Neutrophil (primary cell): ENCODE measurements around the gene CXXC4.

Source experiments
- H3K27ac ChIP-seq: fragments of 200-600 bp; sonication (generic); 2 replicates; pipeline ENCODE4 v1.5.1; 2016; ENCODE audit warnings: mild to moderate bottlenecking, moderate library complexity
- H3K27me3 ChIP-seq: fragments of 200-600 bp; sonication (generic); 2 replicates; pipeline ENCODE4 v1.6.0; 2016; ENCODE audit warnings: mild to moderate bottlenecking
- H3K36me3 ChIP-seq: fragments of 200-600 bp; sonication (generic); 2 replicates; pipeline ENCODE4 v1.5.1; 2017
- H3K4me1 ChIP-seq, 2 experiments: fragments of 200-600 bp in 1 of 2; sonication (generic) in 1 of 2; 1 replicate in 1 of 2; 2 replicates in 1 of 2; pipeline versions ENCODE4 v1.5.1 to v1.6.1; 2013 to 2016; ENCODE audit warnings: low read depth in 1 of 2, low read length in 1 of 2, mild to moderate bottlenecking in 1 of 2, moderate library complexity in 1 of 2; ENCODE audit not compliant: control insufficient read depth in 1 of 2, insufficient read depth in 1 of 2
- H3K4me3 ChIP-seq, 2 experiments: fragments of 200-600 bp in 1 of 2; sonication (generic) in 1 of 2; 1 replicate in 1 of 2; 2 replicates in 1 of 2; pipeline ENCODE4 v1.5.1; 2013 to 2016; ENCODE audit warnings: low read depth in 1 of 2, low read length in 1 of 2, mild to moderate bottlenecking in 1 of 2, moderate library complexity in 1 of 2
- H3K9me3 ChIP-seq: fragments of 200-600 bp; sonication (generic); 2 replicates; pipeline ENCODE4 v1.5.1; 2016
- TF ChIP-seq, protein P1 (sequence below): fragments of 200-600 bp; sonication (generic); IDR thresholded peaks from 2 replicates; pipeline ENCODE4 v1.5.1; 2016; ENCODE audit warnings: antibody characterized with exemption

Gene CXXC4

DNA sequence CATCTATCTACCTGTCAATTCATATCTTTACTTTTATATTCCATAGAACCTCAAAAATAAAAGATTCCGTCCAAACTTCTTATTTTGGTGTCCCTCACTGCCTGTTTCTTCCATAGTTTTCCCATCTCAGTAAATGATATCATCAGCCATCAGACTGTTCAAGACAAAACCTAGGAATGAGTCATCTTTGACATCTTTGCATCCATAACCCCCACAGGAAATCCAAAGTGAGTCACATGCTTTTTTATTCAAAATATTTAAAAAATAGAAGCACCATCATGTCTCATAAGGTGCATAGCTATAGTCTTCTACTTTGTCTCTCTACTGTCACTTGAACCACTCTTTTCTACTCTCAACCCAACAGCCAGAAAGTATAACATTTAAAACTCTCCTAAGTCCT lies 29.9 kb upstream of the CXXC4 start:
- Histone ChIP-seq H3K27me3 (no peaks in the 10 kb centered on the region), H3K36me3 (no peaks in the 10 kb centered on the region), H3K9me3 (no peaks in the 10 kb centered on the region), H3K4me1 (no peaks in the 10 kb centered on the region), H3K27ac (no peak overlapping the region), H3K4me3 (no peak overlapping the region)
- TF ChIP-seq, protein P1, sequence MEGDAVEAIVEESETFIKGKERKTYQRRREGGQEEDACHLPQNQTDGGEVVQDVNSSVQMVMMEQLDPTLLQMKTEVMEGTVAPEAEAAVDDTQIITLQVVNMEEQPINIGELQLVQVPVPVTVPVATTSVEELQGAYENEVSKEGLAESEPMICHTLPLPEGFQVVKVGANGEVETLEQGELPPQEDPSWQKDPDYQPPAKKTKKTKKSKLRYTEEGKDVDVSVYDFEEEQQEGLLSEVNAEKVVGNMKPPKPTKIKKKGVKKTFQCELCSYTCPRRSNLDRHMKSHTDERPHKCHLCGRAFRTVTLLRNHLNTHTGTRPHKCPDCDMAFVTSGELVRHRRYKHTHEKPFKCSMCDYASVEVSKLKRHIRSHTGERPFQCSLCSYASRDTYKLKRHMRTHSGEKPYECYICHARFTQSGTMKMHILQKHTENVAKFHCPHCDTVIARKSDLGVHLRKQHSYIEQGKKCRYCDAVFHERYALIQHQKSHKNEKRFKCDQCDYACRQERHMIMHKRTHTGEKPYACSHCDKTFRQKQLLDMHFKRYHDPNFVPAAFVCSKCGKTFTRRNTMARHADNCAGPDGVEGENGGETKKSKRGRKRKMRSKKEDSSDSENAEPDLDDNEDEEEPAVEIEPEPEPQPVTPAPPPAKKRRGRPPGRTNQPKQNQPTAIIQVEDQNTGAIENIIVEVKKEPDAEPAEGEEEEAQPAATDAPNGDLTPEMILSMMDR = no peak

DNA sequence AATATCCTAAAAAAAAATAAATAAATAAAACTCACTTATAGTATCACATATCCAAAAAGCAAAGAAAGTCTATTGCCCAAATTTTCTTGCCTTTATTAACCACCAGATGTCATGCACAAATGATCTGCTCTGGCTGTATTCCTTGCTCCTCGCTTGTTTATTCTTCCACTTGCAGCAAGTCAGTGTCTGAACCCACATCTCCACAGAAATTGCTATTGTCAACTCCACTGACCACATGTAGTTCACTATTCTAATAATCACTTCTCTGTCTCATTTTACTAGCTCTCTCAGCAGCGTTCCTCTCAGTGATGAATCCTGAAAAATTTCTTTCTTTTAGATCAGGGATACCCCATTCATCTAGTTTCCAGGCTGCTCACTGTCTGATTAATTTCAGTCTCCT lies 29.3 kb upstream of the CXXC4 start:
- TF ChIP-seq, protein P1 = no peak
- Histone ChIP-seq H3K9me3 (no peaks in the 10 kb centered on the region), H3K4me3 (no peak overlapping the region), H3K27me3 (no peaks in the 10 kb centered on the region), H3K4me1 (no peaks in the 10 kb centered on the region), H3K36me3 (no peaks in the 10 kb centered on the region), H3K27ac (no peak overlapping the region)

GRCh38 chr4:104519588-104519987 lies 24.9 kb upstream of the CXXC4 start:
- no peaks in the 10 kb centered on the region for H3K27me3 ChIP-seq
- no peak overlapping the region for H3K4me3 ChIP-seq
- no peaks in the 10 kb centered on the region for H3K36me3 ChIP-seq
- no peak overlapping the region for H3K27ac ChIP-seq
- TF ChIP-seq, protein P1 = no peak
- no peaks in the 10 kb centered on the region for H3K4me1 ChIP-seq
- H3K9me3 ChIP-seq = no peaks in the 10 kb centered on the region

GRCh38 chr4:104516884-104517283 lies 22.2 kb upstream of the CXXC4 start:
- Histone ChIP-seq H3K27ac (no peak overlapping the region), H3K4me3 (no peak overlapping the region), H3K36me3 (no peaks in the 10 kb centered on the region), H3K4me1 (no peaks in the 10 kb centered on the region), H3K9me3 (no peaks in the 10 kb centered on the region), H3K27me3 (no peaks in the 10 kb centered on the region)
- TF ChIP-seq, protein P1 = no peak

DNA sequence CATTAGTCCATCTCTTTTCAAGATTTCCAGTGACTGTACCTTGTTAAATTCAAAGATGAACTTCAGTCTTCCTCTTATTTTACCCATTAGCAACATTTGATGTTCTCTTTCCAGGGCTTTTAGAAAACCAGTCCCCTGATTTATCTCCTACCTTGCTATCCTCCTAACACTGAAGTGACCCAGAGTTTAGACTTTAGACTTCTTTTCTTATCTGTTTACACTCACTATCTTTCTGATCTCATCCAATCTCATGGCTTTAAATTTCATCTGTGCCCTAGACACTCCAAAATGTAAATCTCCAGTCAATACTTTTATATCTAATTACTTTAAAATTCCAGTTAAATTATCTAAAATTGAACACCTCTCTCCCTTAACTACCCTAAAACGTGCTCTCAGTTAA lies 13.5 kb upstream of the CXXC4 start:
- H3K27ac ChIP-seq = no peak overlapping the region
- H3K4me3 ChIP-seq = no peak overlapping the region
- H3K36me3 ChIP-seq = no peaks in the 10 kb centered on the region
- H3K4me1 ChIP-seq = no peaks in the 10 kb centered on the region
- H3K9me3 ChIP-seq = no peaks in the 10 kb centered on the region
- H3K27me3 ChIP-seq = no peaks in the 10 kb centered on the region
- TF ChIP-seq, protein P1 = no peak

- Histone ChIP-seq H3K27me3 (no peaks in the 10 kb centered on the region), H3K36me3 (no peaks in the 10 kb centered on the region), H3K4me3 (no peak overlapping the region), H3K27ac (no peak overlapping the region), H3K9me3 (no peaks in the 10 kb centered on the region), H3K4me1 (no peaks in the 10 kb centered on the region)
- TF ChIP-seq, protein P1 = no peak
Measured at GRCh38 chr4:104507112-104507511, 12.4 kb upstream of the CXXC4 start.
